ENCODE data around the gene CRYBA2.

DNA sequence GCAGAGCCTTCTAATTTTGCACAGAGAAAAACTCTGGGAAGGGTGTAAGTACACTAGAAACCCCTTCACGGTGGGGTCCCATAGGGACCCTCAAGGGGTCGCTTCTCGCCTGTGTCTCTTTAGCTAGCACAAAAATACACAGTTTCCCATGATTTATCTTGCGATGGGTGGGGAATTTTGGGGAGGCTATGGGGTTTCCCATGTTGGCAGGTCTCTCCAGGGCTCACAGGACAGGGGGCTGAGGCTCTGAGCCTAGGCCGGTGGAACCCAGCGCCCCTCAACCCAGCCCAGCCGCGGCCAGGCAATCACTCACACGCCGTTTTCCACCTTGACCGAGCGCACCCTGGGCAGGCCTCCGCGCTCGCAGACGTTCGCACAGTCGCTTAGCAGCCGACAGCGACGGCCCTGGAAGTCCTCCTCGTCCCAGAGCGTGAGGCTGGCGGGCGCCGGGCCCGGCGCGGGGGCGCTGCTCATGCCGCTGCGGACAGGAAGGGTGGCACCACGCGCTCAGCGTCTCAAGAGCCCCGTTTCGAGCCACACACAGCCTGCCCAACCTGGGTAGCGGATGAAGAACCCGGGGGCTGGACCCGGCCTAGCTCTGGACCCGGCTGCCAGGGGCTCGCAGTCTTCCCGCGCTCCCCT lies 398 bp downstream of the CRYBA2 start:
- no peak for TF ChIP-seq CTCF (IDR thresholded peaks at IDR 0.05; ENCODE audit: poor library complexity)
- no peak for TF ChIP-seq EZH2 (IDR thresholded peaks at IDR 0.05; ENCODE audit: borderline replicate concordance)

All from hepatocyte (in vitro differentiated cells).